ENCODE data around the gene CEP290. TPM values are rescaled to one million over a fixed set of nuclear protein-coding genes. Genes with fewer than 3 reads are reported as not detected.
A peak's percentile ranks its signal among the peaks of the same experiment; 100 is the strongest.

CEP290 gene
- polyA plus RNA-seq (2011; rRNA removed): 1.8 and 4.9 TPM in 2 replicates
- 2.1 and 2.9 TPM in 2 replicates for polyA minus RNA-seq (2011; rRNA and poly(A)+ RNA removed)

- TF ChIP-seq, protein P1, sequence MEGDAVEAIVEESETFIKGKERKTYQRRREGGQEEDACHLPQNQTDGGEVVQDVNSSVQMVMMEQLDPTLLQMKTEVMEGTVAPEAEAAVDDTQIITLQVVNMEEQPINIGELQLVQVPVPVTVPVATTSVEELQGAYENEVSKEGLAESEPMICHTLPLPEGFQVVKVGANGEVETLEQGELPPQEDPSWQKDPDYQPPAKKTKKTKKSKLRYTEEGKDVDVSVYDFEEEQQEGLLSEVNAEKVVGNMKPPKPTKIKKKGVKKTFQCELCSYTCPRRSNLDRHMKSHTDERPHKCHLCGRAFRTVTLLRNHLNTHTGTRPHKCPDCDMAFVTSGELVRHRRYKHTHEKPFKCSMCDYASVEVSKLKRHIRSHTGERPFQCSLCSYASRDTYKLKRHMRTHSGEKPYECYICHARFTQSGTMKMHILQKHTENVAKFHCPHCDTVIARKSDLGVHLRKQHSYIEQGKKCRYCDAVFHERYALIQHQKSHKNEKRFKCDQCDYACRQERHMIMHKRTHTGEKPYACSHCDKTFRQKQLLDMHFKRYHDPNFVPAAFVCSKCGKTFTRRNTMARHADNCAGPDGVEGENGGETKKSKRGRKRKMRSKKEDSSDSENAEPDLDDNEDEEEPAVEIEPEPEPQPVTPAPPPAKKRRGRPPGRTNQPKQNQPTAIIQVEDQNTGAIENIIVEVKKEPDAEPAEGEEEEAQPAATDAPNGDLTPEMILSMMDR (IDR thresholded peaks at IDR 0.05; ENCODE audit: insufficient read depth, low read depth, low read length): no peak
- DNase-seq (ENCODE audit: low read depth): peak; percentile 99
- Histone ChIP-seq H3K27me3 (ENCODE audit: control insufficient read depth, insufficient read depth, low read length) (no peaks in the 10 kb centered on the region), H3K36me3 (ENCODE audit: control insufficient read depth, insufficient read depth, low read length) (no peaks in the 10 kb centered on the region), H3K4me3 (ENCODE audit: low read depth, low read length) (peak within 1 kb of the TSS; percentile 68)
- POLR2A ChIA-PET: interaction anchor here (0.6 kb wide), 2 partner anchors 46 to 224 kb away, joined by 3 to 5 read pairs; no protein-coding TSS in a partner anchor
- CTCF ChIA-PET: interaction anchor here (0.5 to 1.5 kb wide), 3 partner anchors 59 to 876 kb away, joined by 3 to 4 read pairs (median 3); no protein-coding TSS in a partner anchor
Measured at GRCh38 chr12:88141774-88142609, at the start of gene CEP290, which contains the start of gene TMTC3. CEP290 (minus strand) TSS chr12:88142088; CDS start chr12:88141307, 781 bp downstream. TMTC3 (plus strand) TSS chr12:88142307; CDS start chr12:88148316, 6,009 bp downstream.

GRCh38 chr12:88188180-88188579 lies 46.3 kb upstream of the CEP290 start:
- no peaks in the 10 kb centered on the region for H3K27me3 ChIP-seq (ENCODE audit: control insufficient read depth, insufficient read depth, low read length)
- H3K4me3 ChIP-seq (ENCODE audit: low read depth, low read length): no peak overlapping the region
- no peak for DNase-seq (ENCODE audit: low read depth)
- POLR2A ChIA-PET: interaction anchor here (0.7 kb wide), 1 partner anchor 46 kb away, joined by 5 read pairs; the partner anchor contains the start of gene CEP290
- TF ChIP-seq, protein P1 (IDR thresholded peaks at IDR 0.05; ENCODE audit: insufficient read depth, low read depth, low read length): no peak
- CTCF ChIA-PET: interaction anchor here (1.0 kb wide), 1 partner anchor 20 kb away, joined by 4 read pairs; no protein-coding TSS in a partner anchor
- H3K36me3 ChIP-seq (ENCODE audit: control insufficient read depth, insufficient read depth, low read length): no peaks in the 10 kb centered on the region

DNA sequence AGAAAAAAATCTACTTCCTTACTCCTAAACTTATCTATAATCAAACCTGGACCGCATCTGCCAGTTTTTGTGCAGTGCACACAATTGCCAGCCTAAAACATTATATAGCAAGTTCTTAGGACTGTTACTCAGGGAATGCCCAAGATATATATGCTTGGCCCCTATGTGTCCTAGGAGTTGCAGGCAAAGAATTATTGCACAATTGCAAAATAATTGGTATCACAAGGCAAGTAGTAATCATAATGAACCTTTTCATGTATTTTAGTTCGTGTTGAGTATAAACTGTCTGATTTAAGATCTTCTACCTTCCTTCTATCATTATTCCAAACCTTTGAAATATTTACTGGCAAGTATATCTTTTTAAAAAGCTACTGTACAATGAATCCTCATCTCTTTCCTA lies 45.7 kb upstream of the CEP290 start:
- ChIA-PET CTCF (interaction anchor here (1.0 kb wide), 1 partner anchor 21 kb away, joined by 4 read pairs; no protein-coding TSS in a partner anchor), POLR2A (no interaction called here)
- no peak overlapping the region for H3K4me3 ChIP-seq (ENCODE audit: low read depth, low read length)
- no peak for DNase-seq (ENCODE audit: low read depth)
- no peaks in the 10 kb centered on the region for H3K27me3 ChIP-seq (ENCODE audit: control insufficient read depth, insufficient read depth, low read length)
- TF ChIP-seq, protein P1 (IDR thresholded peaks at IDR 0.05; ENCODE audit: insufficient read depth, low read depth, low read length): no peak
- H3K36me3 ChIP-seq (ENCODE audit: control insufficient read depth, insufficient read depth, low read length): no peaks in the 10 kb centered on the region

GRCh38 chr12:88185988-88186387 lies 44.1 kb upstream of the CEP290 start:
- Histone ChIP-seq H3K36me3 (ENCODE audit: control insufficient read depth, insufficient read depth, low read length) (no peaks in the 10 kb centered on the region), H3K27me3 (ENCODE audit: control insufficient read depth, insufficient read depth, low read length) (no peaks in the 10 kb centered on the region), H3K4me3 (ENCODE audit: low read depth, low read length) (no peak overlapping the region)
- CTCF ChIA-PET: no interaction called here
- TF ChIP-seq, protein P1 (IDR thresholded peaks at IDR 0.05; ENCODE audit: insufficient read depth, low read depth, low read length): no peak
- no peak for DNase-seq (ENCODE audit: low read depth)
- POLR2A ChIA-PET: no interaction called here

- POLR2A ChIA-PET: no interaction called here
- Histone ChIP-seq H3K36me3 (ENCODE audit: control insufficient read depth, insufficient read depth, low read length) (no peaks in the 10 kb centered on the region), H3K4me3 (ENCODE audit: low read depth, low read length) (no peak overlapping the region), H3K27me3 (ENCODE audit: control insufficient read depth, insufficient read depth, low read length) (no peaks in the 10 kb centered on the region)
- no peak for DNase-seq (ENCODE audit: low read depth)
- CTCF ChIA-PET: interaction anchor here (0.6 kb wide), 1 partner anchor 11 kb away, joined by 3 read pairs; no protein-coding TSS in a partner anchor
- TF ChIP-seq, protein P1 (IDR thresholded peaks at IDR 0.05; ENCODE audit: insufficient read depth, low read depth, low read length): no peak
Measured at GRCh38 chr12:88185279-88185678, 43.4 kb upstream of the CEP290 start.

Data from BJ (cell line).